ENCODE results near the gene PDK2. TPM values are rescaled to one million over a fixed set of nuclear protein-coding genes. Genes with fewer than 3 reads are reported as not detected.

The PDK2 gene
- total and polyA plus RNA-seq, 2 experiments from 2014 or later, result 12.0 to 15.9 TPM

DNA sequence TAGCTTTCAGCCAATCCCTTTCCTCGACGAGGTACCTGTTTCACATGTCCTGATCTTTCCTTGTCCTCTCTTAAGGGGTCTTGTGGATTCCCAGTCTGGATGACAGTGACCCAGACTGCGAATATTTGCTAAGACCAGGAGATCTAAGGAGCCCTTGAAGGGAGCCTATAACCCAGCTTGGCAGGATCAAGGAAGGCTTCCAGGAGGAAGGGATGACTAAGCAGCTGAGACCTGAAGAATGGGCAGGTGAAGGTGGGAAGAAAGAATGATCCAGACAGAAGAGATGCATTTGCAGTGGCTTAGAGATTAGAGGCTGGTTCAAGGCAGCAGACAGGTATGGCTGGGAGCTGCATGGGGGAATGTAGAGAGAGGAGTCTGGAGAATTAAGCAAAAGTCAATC is 1.9 kb upstream of the PDK2 start:
- H3K27ac ChIP-seq (ENCODE audit: low read depth), result no peak overlapping the region
- H3K4me1 ChIP-seq (ENCODE audit: insufficient read depth), result no peaks in the 10 kb centered on the region
- no peak overlapping the region; the same call in 2 of the 3 replicates for H3K4me3 Mint-ChIP-seq
- H3K4me1 Mint-ChIP-seq, result peaks cover 5% of the 10 kb centered on the region
- DNase-seq (ENCODE audit: low spot score) (no peak), ATAC-seq (no peak)
- H3K36me3 Mint-ChIP-seq (ENCODE audit: low read depth), result no peaks in the 10 kb centered on the region; the same call in 2 of the 3 replicates
- peaks cover 12% of the 10 kb centered on the region for H3K27me3 Mint-ChIP-seq (ENCODE audit: insufficient read depth, low read depth, poor library complexity)
- no peak for TF ChIP-seq EZH2 (IDR thresholded peaks at IDR 0.05; ENCODE audit: low read depth, unreplicated experiment)
- TF ChIP-seq, protein P1, sequence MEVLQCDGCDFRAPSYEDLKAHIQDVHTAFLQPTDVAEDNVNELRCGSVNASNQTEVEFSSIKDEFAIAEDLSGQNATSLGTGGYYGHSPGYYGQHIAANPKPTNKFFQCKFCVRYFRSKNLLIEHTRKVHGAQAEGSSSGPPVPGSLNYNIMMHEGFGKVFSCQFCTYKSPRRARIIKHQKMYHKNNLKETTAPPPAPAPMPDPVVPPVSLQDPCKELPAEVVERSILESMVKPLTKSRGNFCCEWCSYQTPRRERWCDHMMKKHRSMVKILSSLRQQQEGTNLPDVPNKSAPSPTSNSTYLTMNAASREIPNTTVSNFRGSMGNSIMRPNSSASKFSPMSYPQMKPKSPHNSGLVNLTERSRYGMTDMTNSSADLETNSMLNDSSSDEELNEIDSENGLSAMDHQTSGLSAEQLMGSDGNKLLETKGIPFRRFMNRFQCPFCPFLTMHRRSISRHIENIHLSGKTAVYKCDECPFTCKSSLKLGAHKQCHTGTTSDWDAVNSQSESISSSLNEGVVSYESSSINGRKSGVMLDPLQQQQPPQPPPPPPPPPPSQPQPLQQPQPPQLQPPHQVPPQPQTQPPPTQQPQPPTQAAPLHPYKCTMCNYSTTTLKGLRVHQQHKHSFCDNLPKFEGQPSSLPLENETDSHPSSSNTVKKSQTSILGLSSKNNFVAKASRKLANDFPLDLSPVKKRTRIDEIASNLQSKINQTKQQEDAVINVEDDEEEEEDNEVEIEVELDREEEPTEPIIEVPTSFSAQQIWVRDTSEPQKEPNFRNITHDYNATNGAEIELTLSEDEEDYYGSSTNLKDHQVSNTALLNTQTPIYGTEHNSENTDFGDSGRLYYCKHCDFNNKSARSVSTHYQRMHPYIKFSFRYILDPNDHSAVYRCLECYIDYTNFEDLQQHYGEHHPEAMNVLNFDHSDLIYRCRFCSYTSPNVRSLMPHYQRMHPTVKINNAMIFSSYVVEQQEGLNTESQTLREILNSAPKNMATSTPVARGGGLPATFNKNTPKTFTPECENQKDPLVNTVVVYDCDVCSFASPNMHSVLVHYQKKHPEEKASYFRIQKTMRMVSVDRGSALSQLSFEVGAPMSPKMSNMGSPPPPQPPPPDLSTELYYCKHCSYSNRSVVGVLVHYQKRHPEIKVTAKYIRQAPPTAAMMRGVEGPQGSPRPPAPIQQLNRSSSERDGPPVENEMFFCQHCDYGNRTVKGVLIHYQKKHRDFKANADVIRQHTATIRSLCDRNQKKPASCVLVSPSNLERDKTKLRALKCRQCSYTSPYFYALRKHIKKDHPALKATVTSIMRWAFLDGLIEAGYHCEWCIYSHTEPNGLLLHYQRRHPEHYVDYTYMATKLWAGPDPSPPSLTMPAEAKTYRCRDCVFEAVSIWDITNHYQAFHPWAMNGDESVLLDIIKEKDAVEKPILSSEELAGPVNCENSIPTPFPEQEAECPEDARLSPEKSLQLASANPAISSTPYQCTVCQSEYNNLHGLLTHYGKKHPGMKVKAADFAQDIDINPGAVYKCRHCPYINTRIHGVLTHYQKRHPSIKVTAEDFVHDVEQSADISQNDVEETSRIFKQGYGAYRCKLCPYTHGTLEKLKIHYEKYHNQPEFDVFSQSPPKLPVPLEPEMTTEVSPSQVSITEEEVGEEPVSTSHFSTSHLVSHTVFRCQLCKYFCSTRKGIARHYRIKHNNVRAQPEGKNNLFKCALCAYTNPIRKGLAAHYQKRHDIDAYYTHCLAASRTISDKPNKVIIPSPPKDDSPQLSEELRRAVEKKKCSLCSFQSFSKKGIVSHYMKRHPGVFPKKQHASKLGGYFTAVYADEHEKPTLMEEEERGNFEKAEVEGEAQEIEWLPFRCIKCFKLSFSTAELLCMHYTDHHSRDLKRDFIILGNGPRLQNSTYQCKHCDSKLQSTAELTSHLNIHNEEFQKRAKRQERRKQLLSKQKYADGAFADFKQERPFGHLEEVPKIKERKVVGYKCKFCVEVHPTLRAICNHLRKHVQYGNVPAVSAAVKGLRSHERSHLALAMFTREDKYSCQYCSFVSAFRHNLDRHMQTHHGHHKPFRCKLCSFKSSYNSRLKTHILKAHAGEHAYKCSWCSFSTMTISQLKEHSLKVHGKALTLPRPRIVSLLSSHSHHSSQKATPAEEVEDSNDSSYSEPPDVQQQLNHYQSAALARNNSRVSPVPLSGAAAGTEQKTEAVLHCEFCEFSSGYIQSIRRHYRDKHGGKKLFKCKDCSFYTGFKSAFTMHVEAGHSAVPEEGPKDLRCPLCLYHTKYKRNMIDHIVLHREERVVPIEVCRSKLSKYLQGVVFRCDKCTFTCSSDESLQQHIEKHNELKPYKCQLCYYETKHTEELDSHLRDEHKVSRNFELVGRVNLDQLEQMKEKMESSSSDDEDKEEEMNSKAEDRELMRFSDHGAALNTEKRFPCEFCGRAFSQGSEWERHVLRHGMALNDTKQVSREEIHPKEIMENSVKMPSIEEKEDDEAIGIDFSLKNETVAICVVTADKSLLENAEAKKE (CRISPR knock-in tag; IDR thresholded peaks at IDR 0.05), result no peak
- no peak for TF ChIP-seq NANOG (IDR thresholded peaks at IDR 0.05; ENCODE audit: borderline replicate concordance)
- TF ChIP-seq EZH2phosphoT487 (IDR thresholded peaks at IDR 0.05; ENCODE audit: unreplicated experiment), result no peak
- TF ChIP-seq, protein P2, sequence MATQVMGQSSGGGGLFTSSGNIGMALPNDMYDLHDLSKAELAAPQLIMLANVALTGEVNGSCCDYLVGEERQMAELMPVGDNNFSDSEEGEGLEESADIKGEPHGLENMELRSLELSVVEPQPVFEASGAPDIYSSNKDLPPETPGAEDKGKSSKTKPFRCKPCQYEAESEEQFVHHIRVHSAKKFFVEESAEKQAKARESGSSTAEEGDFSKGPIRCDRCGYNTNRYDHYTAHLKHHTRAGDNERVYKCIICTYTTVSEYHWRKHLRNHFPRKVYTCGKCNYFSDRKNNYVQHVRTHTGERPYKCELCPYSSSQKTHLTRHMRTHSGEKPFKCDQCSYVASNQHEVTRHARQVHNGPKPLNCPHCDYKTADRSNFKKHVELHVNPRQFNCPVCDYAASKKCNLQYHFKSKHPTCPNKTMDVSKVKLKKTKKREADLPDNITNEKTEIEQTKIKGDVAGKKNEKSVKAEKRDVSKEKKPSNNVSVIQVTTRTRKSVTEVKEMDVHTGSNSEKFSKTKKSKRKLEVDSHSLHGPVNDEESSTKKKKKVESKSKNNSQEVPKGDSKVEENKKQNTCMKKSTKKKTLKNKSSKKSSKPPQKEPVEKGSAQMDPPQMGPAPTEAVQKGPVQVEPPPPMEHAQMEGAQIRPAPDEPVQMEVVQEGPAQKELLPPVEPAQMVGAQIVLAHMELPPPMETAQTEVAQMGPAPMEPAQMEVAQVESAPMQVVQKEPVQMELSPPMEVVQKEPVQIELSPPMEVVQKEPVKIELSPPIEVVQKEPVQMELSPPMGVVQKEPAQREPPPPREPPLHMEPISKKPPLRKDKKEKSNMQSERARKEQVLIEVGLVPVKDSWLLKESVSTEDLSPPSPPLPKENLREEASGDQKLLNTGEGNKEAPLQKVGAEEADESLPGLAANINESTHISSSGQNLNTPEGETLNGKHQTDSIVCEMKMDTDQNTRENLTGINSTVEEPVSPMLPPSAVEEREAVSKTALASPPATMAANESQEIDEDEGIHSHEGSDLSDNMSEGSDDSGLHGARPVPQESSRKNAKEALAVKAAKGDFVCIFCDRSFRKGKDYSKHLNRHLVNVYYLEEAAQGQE (IDR thresholded peaks at IDR 0.05; ENCODE audit: unreplicated experiment), result no peak
- TF ChIP-seq ZNF331 (CRISPR knock-in tag; IDR thresholded peaks at IDR 0.05; ENCODE audit: low read depth), result no peak
- no peak overlapping the region for H2AFZ ChIP-seq
- no peak overlapping the region for H3K4me2 ChIP-seq
- no peaks in the 10 kb centered on the region for H3K27me3 ChIP-seq (ENCODE audit: insufficient read depth)
- no peaks in the 10 kb centered on the region; the same call in 2 of the 3 replicates for H3K9me3 Mint-ChIP-seq
- H3K9me2 ChIP-seq (ENCODE audit: insufficient read depth), result no peaks in the 10 kb centered on the region
- no peak overlapping the region for H3K27ac Mint-ChIP-seq
- H3K4me3 ChIP-seq, result no peak overlapping the region
- no peaks in the 10 kb centered on the region for H3F3A ChIP-seq (replicated peaks; ENCODE audit: low read depth)
- H3K79me2 ChIP-seq (replicated peaks; ENCODE audit: insufficient read depth), result no peaks in the 10 kb centered on the region
- no peaks in the 10 kb centered on the region for H4K20me1 ChIP-seq (replicated peaks; ENCODE audit: insufficient read depth)
- H3K36me3 ChIP-seq (ENCODE audit: insufficient read depth), result no peaks in the 10 kb centered on the region
